Stimulated activated CD4-positive, alpha-beta T cell treated with anti-CD3 and anti-CD28 coated beads, Interleukin-1b, Interleukin-23, amount 100 ng/mL, for 48 hours (primary cell): ENCODE results near the gene BAZ1A.

Experiments used
- DNase-seq: peaks from one replicate; pipeline ENCODE4 v3.0.0-alpha.2; 2020

Gene BAZ1A

GRCh38 chr14:34722723-34723545, 152.2 kb downstream of the BAZ1A start:
- peak; percentile 21 for DNase-seq

- DNase-seq = no peak
Observed at GRCh38 chr14:34721129-34721528, 154.0 kb downstream of the BAZ1A start.

GRCh38 chr14:34718750-34719304, 156.3 kb downstream of the BAZ1A start:
- DNase-seq = no peak

GRCh38 chr14:34715127-34715863, 159.9 kb downstream of the BAZ1A start:
- no peak for DNase-seq

GRCh38 chr14:34714320-34715126, 160.6 kb downstream of the BAZ1A start, which contains the start of gene CFL2:
TSS of gene CFL2 (minus strand) at chr14:34714593. CDS start at chr14:34714540, 53 bp downstream.
- peak; percentile 70 for DNase-seq

- no peak for DNase-seq
Observed at GRCh38 chr14:34713681-34714319, 161.4 kb downstream of the BAZ1A start.

GRCh38 chr14:34713122-34713680, 162.0 kb downstream of the BAZ1A start:
- no peak for DNase-seq

- no peak for DNase-seq
Observed at GRCh38 chr14:34711796-34712712, 163.1 kb downstream of the BAZ1A start.

GRCh38 chr14:34711169-34711568, 164.0 kb downstream of the BAZ1A start:
- no peak for DNase-seq

GRCh38 chr14:34710744-34711143, 164.4 kb downstream of the BAZ1A start:
- DNase-seq = no peak

- DNase-seq = no peak
Observed at GRCh38 chr14:34710006-34710405, 165.2 kb downstream of the BAZ1A start.

GRCh38 chr14:34707722-34708121, 167.4 kb downstream of the BAZ1A start:
- no peak for DNase-seq
